ENCODE results near the gene UTP25.

The UTP25 gene

DNA sequence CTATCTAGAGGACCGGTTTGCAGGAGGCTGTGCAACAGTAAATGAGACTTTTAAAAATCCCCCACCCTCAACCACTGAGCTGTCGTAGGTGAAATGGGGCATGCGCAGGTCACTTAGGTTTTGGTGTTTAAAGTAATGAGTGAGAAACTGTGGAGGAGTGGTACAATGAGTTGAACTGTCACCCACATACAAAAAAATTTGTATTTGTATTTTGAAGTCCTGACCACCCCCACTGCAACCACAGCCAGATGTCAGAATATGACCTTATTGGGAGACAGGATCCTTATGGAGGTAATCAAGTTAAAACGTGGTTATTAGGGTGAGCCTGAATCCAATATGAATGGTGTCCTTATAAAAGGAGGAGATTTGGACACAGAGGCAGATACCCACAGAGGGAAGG is 20.3 kb upstream of the UTP25 start:
- TF ChIP-seq, protein P1, sequence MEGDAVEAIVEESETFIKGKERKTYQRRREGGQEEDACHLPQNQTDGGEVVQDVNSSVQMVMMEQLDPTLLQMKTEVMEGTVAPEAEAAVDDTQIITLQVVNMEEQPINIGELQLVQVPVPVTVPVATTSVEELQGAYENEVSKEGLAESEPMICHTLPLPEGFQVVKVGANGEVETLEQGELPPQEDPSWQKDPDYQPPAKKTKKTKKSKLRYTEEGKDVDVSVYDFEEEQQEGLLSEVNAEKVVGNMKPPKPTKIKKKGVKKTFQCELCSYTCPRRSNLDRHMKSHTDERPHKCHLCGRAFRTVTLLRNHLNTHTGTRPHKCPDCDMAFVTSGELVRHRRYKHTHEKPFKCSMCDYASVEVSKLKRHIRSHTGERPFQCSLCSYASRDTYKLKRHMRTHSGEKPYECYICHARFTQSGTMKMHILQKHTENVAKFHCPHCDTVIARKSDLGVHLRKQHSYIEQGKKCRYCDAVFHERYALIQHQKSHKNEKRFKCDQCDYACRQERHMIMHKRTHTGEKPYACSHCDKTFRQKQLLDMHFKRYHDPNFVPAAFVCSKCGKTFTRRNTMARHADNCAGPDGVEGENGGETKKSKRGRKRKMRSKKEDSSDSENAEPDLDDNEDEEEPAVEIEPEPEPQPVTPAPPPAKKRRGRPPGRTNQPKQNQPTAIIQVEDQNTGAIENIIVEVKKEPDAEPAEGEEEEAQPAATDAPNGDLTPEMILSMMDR (IDR thresholded peaks at IDR 0.05; ENCODE audit: low read depth, low read length, missing control alignments): no peak
- DNase-seq (ENCODE audit: extremely low read depth, low read depth): no peak
- no peak overlapping the region for H3K4me3 ChIP-seq (replicated peaks; ENCODE audit: low read depth, low read length)

DNA sequence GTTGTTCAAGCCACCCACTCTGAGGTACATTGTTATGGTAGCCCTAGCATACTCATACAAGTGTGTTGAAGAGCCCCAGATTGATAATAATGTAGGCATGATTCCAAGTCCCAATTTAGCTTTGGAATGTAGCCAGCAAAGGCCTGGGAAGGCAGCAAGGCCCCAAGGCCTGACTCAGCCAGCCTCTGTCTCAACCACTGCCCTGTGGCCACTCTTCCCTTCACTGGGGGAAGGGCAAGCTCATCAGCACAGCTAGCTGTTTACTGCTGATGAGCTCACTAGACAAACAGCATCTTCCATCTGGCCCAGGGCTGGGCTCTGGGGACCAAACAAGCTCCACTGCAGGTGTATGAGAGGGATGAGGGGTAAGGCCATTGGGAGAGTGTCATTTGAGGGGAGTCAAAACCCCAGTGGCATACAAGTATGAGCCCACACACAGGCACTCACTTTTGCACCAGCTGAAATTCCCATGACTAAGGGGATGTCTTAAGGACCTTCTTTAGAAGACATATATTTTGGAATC is 19.7 kb upstream of the UTP25 start:
- peak; percentile 75 for DNase-seq (ENCODE audit: extremely low read depth, low read depth)
- TF ChIP-seq, protein P1 (IDR thresholded peaks at IDR 0.05; ENCODE audit: low read depth, low read length, missing control alignments): no peak
- no peak overlapping the region for H3K4me3 ChIP-seq (replicated peaks; ENCODE audit: low read depth, low read length)

DNA sequence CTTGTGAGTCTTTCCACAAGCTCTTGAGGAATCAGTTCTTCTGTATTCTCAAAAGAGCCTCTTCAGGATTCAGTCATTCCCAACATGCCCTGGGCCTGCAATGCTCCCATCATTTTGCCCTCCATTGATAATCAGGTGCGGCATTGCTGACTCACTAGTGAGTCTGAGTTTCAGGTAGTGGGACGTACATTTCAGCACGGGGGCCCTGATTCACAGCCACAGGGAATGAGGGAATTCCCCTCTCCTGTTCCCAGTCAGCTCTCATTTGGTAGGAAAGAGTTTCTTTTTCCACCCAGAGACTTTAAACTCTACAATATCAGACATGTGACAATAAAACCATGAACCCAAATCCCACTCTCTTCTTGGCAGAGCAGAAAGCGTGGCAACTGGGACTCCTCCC is 18.2 kb upstream of the UTP25 start:
- TF ChIP-seq, protein P1 (IDR thresholded peaks at IDR 0.05; ENCODE audit: low read depth, low read length, missing control alignments): no peak
- no peak overlapping the region for H3K4me3 ChIP-seq (replicated peaks; ENCODE audit: low read depth, low read length)
- no peak for DNase-seq (ENCODE audit: extremely low read depth, low read depth)

DNA sequence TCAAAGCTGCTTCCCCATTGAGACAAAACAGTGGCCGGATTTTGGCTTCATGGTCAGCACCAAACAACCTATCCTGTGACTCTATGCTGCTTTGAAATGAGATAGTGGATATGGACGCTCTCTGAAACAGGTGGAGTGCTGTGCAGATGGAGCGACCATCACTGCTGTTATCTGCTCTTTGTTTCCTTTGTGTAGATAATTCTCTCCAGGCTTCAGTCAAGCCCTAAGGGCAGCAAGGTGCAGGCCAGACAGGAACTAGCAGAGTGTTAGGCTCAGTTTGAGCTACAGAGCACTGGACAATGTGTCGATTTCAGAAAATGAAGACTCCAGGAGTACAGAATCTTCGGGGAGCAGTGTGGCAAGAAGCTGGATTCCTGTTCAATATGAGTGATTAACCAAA is 17.0 kb upstream of the UTP25 start:
- no peak overlapping the region for H3K4me3 ChIP-seq (replicated peaks; ENCODE audit: low read depth, low read length)
- no peak for DNase-seq (ENCODE audit: extremely low read depth, low read depth)
- TF ChIP-seq, protein P1 (IDR thresholded peaks at IDR 0.05; ENCODE audit: low read depth, low read length, missing control alignments): no peak

DNA sequence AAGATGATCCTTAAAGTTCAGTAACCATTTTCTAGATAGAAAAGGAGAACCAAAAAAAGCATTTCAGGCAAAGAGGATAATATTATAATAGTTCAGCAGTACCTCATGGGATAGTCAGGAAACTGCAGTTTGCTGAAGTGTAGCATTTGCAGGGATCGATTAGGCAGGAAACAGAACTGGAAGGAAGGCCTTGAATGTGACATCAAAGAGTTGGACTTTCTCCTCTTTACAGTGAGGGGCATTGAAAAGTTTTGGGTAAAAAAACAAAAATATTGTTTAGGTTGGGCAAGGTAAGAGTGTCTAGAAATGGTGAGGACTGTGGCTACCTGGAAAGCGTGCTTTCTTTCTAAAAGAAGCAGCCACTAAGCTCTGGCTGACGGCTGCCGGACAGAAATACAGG is 13.9 kb upstream of the UTP25 start:
- no peak overlapping the region for H3K4me3 ChIP-seq (replicated peaks; ENCODE audit: low read depth, low read length)
- TF ChIP-seq, protein P1 (IDR thresholded peaks at IDR 0.05; ENCODE audit: low read depth, low read length, missing control alignments): no peak
- DNase-seq (ENCODE audit: extremely low read depth, low read depth): no peak

DNA sequence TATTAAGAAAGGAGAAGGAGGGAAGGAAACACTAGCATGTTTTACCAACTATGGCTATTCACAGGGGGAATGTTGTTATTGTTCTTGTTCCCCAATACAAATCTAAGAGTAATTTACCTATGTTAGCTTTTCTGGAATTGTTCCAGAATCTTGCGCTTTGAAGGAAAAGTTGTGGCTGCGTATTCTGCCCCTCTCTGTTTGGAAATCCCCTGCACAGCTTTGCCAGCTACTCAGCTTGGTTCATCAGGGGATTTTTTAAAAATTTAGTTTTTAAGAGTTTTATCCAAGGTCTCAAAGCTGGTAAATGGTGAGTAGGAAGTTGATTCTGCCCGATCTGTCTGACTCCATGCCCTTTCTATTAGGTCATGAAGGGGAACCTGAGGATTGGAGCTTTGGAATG is 12.3 kb upstream of the UTP25 start:
- no peak overlapping the region for H3K4me3 ChIP-seq (replicated peaks; ENCODE audit: low read depth, low read length)
- DNase-seq (ENCODE audit: extremely low read depth, low read depth): no peak
- TF ChIP-seq, protein P1 (IDR thresholded peaks at IDR 0.05; ENCODE audit: low read depth, low read length, missing control alignments): no peak

DNA sequence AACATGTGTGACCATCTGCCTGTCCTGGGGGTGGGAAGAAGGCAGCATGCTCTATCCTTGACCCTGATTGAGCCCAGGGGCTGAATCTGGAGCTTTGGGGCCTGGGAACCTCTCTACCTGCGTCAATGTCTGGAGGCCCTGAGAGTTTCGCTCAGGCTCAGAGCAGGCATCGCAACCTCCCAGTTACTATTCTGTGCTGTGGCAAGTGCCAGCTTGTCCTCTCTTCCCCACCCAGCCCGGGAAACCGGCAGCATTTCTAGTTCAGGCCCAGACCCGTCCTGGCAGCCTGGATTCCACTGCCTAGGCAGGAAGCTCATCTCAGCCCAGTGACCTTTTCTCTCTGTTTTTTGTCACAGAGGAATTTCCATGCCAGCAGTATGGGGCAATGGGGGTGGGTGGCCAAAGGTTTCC is 11.8 kb upstream of the UTP25 start:
- no peak for DNase-seq (ENCODE audit: extremely low read depth, low read depth)
- no peak overlapping the region for H3K4me3 ChIP-seq (replicated peaks; ENCODE audit: low read depth, low read length)
- TF ChIP-seq, protein P1 (IDR thresholded peaks at IDR 0.05; ENCODE audit: low read depth, low read length, missing control alignments): no peak
